IMR-90 (cell line): ENCODE data around the gene NOA1. TPM values are rescaled to one million over a fixed set of nuclear protein-coding genes. Genes with fewer than 3 reads are reported as not detected.

Experiments used
- ATAC-seq: fragments of 200-7000 bp; cut with Tn5 transposase; 2 replicates; pipeline ENCODE4 v1.9.1; 2020; ENCODE audit warnings: low read depth, mild to moderate bottlenecking, moderate library complexity
- BruUV-seq: library from RNA; stranded (reverse); fragments of 400-500 nt; replicated peaks from 2 replicates; lab custom pipeline; 2021; lab: Mats Ljungman, UMichigan
- CTCF ChIA-PET: fragments of 300-600 bp; formaldehyde crosslinking; extraction: SDS; loops from one replicate; lab custom pipeline; 2021; ENCODE audit warnings: antibody characterized with exemption; lab: Yijun Ruan, JAX
- POLR2A ChIA-PET: fragments of 300-600 bp; sonication (Branson Sonifier 250); formaldehyde crosslinking; loops from one replicate; lab custom pipeline; 2022; ENCODE audit warnings: antibody characterized with exemption; ENCODE audit not compliant: unreplicated experiment; lab: Charles Lee
- DNase-seq: peaks from one replicate; pipeline ENCODE4 v3.0.0; 2013
- H2AFZ ChIP-seq: replicated peaks from 2 replicates; pipeline ENCODE3; 2013; ENCODE audit warnings: low read length, mild to moderate bottlenecking; ENCODE audit not compliant: poor library complexity
- H2AK5ac ChIP-seq: 2 replicates; pipeline ENCODE4 v1.6.1; 2013; ENCODE audit warnings: low read depth, low read length, inconsistent platforms
- H2AK9ac ChIP-seq: replicated peaks from 2 replicates; pipeline ENCODE3; 2013; ENCODE audit warnings: mild to moderate bottlenecking, low read depth, low read length, moderate library complexity; ENCODE audit not compliant: poor library complexity
- H2BK120ac ChIP-seq: 2 replicates; pipeline ENCODE4 v1.6.1; 2013; ENCODE audit warnings: low read depth, low read length, inconsistent platforms
- H2BK15ac ChIP-seq: 3 replicates; pipeline ENCODE4 v1.6.1; 2013; ENCODE audit warnings: low read depth, low read length, inconsistent platforms
- H2BK20ac ChIP-seq: 2 replicates; pipeline ENCODE4 v1.6.1; 2013; ENCODE audit warnings: low read depth, mild to moderate bottlenecking, inconsistent platforms, low read length, moderate library complexity
- H2BK5ac ChIP-seq: 2 replicates; pipeline ENCODE4 v1.6.1; 2013; ENCODE audit warnings: mild to moderate bottlenecking, low read depth, low read length, inconsistent platforms; ENCODE audit not compliant: poor library complexity, severe bottlenecking
- H3K14ac ChIP-seq: replicated peaks from 2 replicates; pipeline ENCODE4 v1.6.1; 2013; ENCODE audit warnings: low read depth, low read length, inconsistent platforms
- H3K18ac ChIP-seq: 2 replicates; pipeline ENCODE4 v1.6.1; 2013; ENCODE audit warnings: low read depth, low read length, control low read depth
- H3K23ac ChIP-seq: 2 replicates; pipeline ENCODE4 v1.6.1; 2013; ENCODE audit warnings: low read depth, low read length, inconsistent platforms
- H3K27ac ChIP-seq: 2 replicates; pipeline ENCODE4 v1.5.1; 2013; ENCODE audit warnings: mild to moderate bottlenecking, control low read depth, low read length; ENCODE audit not compliant: insufficient read depth
- H3K27me3 ChIP-seq: 2 replicates; pipeline ENCODE4 v1.6.1; 2013; ENCODE audit warnings: low read length; ENCODE audit not compliant: control insufficient read depth, insufficient read depth
- H3K36me3 ChIP-seq: 2 replicates; pipeline ENCODE4 v1.6.1; 2013; ENCODE audit warnings: low read length, mixed read lengths; ENCODE audit not compliant: control insufficient read depth, insufficient read depth
- H3K4ac ChIP-seq: 2 replicates; pipeline ENCODE4 v1.6.1; 2013; ENCODE audit warnings: low read depth, low read length, inconsistent platforms
- H3K4me1 ChIP-seq: 2 replicates; pipeline ENCODE4 v1.6.1; 2013; ENCODE audit warnings: low read length, mixed read lengths; ENCODE audit not compliant: control insufficient read depth, insufficient read depth
- H3K4me2 ChIP-seq: 2 replicates; pipeline ENCODE4 v1.6.1; 2013; ENCODE audit warnings: low read depth, mild to moderate bottlenecking, control low read depth, low read length, moderate library complexity
- H3K4me3 ChIP-seq: 2 replicates; pipeline ENCODE4 v1.5.1; 2013; ENCODE audit warnings: low read depth, mild to moderate bottlenecking, control low read depth, low read length, moderate library complexity; ENCODE audit not compliant: insufficient read depth
- H3K56ac ChIP-seq: 2 replicates; pipeline ENCODE4 v1.6.1; 2013; ENCODE audit warnings: low read length, inconsistent platforms; ENCODE audit not compliant: insufficient read depth; ENCODE audit errors: extremely low read depth
- H3K79me1 ChIP-seq, 2 experiments: 2 replicates each; pipeline ENCODE4 v1.6.1; 2013; ENCODE audit warnings: low read length in 2 of 2, inconsistent platforms in 1 of 2, low read depth in 1 of 2
- H3K9ac ChIP-seq: 2 replicates; pipeline ENCODE4 v1.6.1; 2013; ENCODE audit warnings: low read depth, low read length, control low read depth
- H3K9me1 ChIP-seq: 2 replicates; pipeline ENCODE4 v1.6.1; 2013; ENCODE audit warnings: low read length, inconsistent platforms; ENCODE audit not compliant: insufficient read depth
- H3K9me3 ChIP-seq: 2 replicates; pipeline ENCODE4 v1.6.1; 2013; ENCODE audit warnings: low read length; ENCODE audit not compliant: control insufficient read depth, insufficient read depth
- H4K20me1 ChIP-seq: 2 replicates; pipeline ENCODE4 v1.6.1; 2013; ENCODE audit warnings: low read length, inconsistent platforms; ENCODE audit not compliant: insufficient read depth
- H4K5ac ChIP-seq: 2 replicates; pipeline ENCODE4 v1.6.1; 2013; ENCODE audit warnings: mild to moderate bottlenecking, low read depth, low read length, control low read depth
- H4K8ac ChIP-seq, 2 experiments: 2 replicates each; pipeline ENCODE4 v1.6.1; 2013; ENCODE audit warnings: low read depth in 2 of 2, low read length in 2 of 2, control low read depth in 1 of 2, inconsistent platforms in 1 of 2
- H4K91ac ChIP-seq: 2 replicates; pipeline ENCODE4 v1.6.1; 2013; ENCODE audit warnings: low read depth, low read length, inconsistent platforms; ENCODE audit not compliant: insufficient read depth
- BHLHE40 ChIP-seq: fragments of 150-350 bp; IDR thresholded peaks from 2 replicates; pipeline ENCODE4 v1.6.1; 2016; ENCODE audit warnings: mild to moderate bottlenecking, low read depth, low read length
- CEBPB ChIP-seq: IDR thresholded peaks from 2 replicates; pipeline ENCODE4 v1.6.1; 2012; ENCODE audit warnings: low read depth, low read length, improper control_type of control experiment
- CHD1 ChIP-seq: IDR thresholded peaks from 2 replicates; pipeline ENCODE4 v1.6.1; 2012; ENCODE audit warnings: low read depth, low read length, improper control_type of control experiment
- FOS ChIP-seq: fragments of 150-350 bp; IDR thresholded peaks from 2 replicates; pipeline ENCODE4 v1.6.1; 2016; ENCODE audit warnings: low read depth, low read length
- MAFK ChIP-seq: IDR thresholded peaks from 2 replicates; pipeline ENCODE4 v1.6.1; 2012; ENCODE audit warnings: low read depth, low read length, improper control_type of control experiment
- MAZ ChIP-seq: IDR thresholded peaks from 2 replicates; pipeline ENCODE4 v1.6.1; 2012; ENCODE audit warnings: low read depth, mild to moderate bottlenecking, low read length, improper control_type of control experiment, moderate library complexity, borderline replicate concordance
- MXI1 ChIP-seq: IDR thresholded peaks from 2 replicates; pipeline ENCODE4 v1.6.1; 2012; ENCODE audit warnings: low read depth, mild to moderate bottlenecking, low read length, moderate library complexity, borderline replicate concordance
- NFE2L2 ChIP-seq: fragments of 150-350 bp; IDR thresholded peaks from 2 replicates; pipeline ENCODE4 v1.6.1; 2016; ENCODE audit warnings: low read depth, mild to moderate bottlenecking, low read length
- POLR2A ChIP-seq: IDR thresholded peaks from 2 replicates; pipeline ENCODE4 v1.6.1; 2012; ENCODE audit warnings: mild to moderate bottlenecking, low read depth, low read length
- RCOR1 ChIP-seq: IDR thresholded peaks from 2 replicates; pipeline ENCODE4 v1.6.1; 2012; ENCODE audit warnings: mild to moderate bottlenecking, low read length, improper control_type of control experiment; ENCODE audit not compliant: insufficient replicate concordance
- RFX5 ChIP-seq: IDR thresholded peaks from 2 replicates; pipeline ENCODE4 v1.8.0; 2012; ENCODE audit warnings: low read depth, mild to moderate bottlenecking, low read length, moderate library complexity
- dilution Hi-C: fragments of 300-500 bp; cut with HindIII; formaldehyde crosslinking; loops from one replicate; pipeline ENCODE4 v1.14.3; 2018; ENCODE audit warnings: low sequenced_read_pairs; ENCODE audit not compliant: unreplicated experiment
- in situ Hi-C: fragments of 300-500 bp; cut with MboI; formaldehyde crosslinking; loops from 3 replicates; pipeline ENCODE4 v1.14.3; 2019; ENCODE audit warnings: low sequenced_read_pairs, inconsistent platforms, mixed read lengths
- intact Hi-C: fragments of 100-400 bp; cut with micrococcal nuclease; formaldehyde crosslinking; loops from 2 replicates; pipeline ENCODE4 v1.10.0; 2022
- polyA plus RNA-seq, 3 experiments: library from polyadenylated mRNA; depleted of rRNA; stranded (reverse); fragments of >200 nt; gene quantifications; 2 replicates each; pipeline ENCODE4 v1.2.3, GENCODE V29; 2012; ENCODE audit warnings: low replicate concordance in 1 of 3
- total RNA-seq: library from RNA; depleted of rRNA; stranded (reverse); fragments of >200 nt; gene quantifications from 2 replicates; pipeline ENCODE4 v1.2.3, GENCODE V29; 2012
- TF ChIP-seq, protein P1 (sequence below): conservative IDR thresholded peaks from 2 replicates; pipeline ENCODE4 v1.5.1; 2012; ENCODE audit warnings: mild to moderate bottlenecking, low read depth, low read length, improper control_type of control experiment
- TF ChIP-seq, protein P2 (sequence below): fragments of 150-350 bp; IDR thresholded peaks from 2 replicates; pipeline ENCODE4 v1.6.1; 2017; ENCODE audit warnings: mild to moderate bottlenecking, antibody characterized with exemption, low read length, low read depth

The NOA1 gene
- total and polyA plus RNA-seq, 2 of the 4 experiments (the other 2 are of a cell fraction): 10.4 to 10.8 TPM

DNA sequence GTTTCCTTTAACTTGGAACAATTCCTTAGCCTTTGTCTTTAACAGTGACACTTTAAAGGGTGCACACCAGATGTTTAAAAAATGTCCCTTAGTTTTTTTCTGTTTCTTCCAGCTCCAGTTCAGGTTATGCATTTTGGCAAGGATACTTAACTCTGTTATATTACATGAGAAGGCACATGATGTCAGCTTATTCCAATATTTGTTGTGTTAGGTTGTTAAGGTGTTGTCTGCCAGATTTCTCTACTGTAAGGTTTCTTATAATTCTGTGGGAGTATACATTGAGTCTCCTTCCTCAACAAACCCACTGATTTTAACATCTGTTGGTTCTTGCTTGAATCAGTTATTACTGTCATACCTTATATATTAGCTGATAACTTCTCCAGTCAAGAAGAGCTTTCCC is 36.4 kb downstream of the NOA1 start:
- peaks cover 2% of the 10 kb centered on the region; the same call in 1 of the 2 replicates for H3K4me1 ChIP-seq
- no peaks in the 10 kb centered on the region for H3K27me3 ChIP-seq
- no TSS peak for BruUV-seq
- ChIA-PET POLR2A (no interaction called here), CTCF (interaction anchor here (0.5 kb wide), 1 partner anchor 148 kb away, joined by 3 read pairs; no protein-coding TSS in a partner anchor)
- no peak overlapping the region for H3K56ac ChIP-seq
- H3K23ac ChIP-seq: no peak overlapping the region
- peaks cover 12 to 24% of the 10 kb centered on the region in 2 experiments; a peak in 2 of 4 replicates for H3K79me1 ChIP-seq
- H3K18ac ChIP-seq: no peak overlapping the region
- no peak overlapping the region for H3K9ac ChIP-seq
- no peak overlapping the region for H3K4ac ChIP-seq
- H3K9me3 ChIP-seq: no peaks in the 10 kb centered on the region
- H3K36me3 ChIP-seq: peaks cover 6% of the 10 kb centered on the region; the same call in 1 of the 2 replicates
- H4K8ac ChIP-seq: no peak overlapping the region
- in situ Hi-C loops (no loop called here), intact Hi-C loops (no loop called here), dilution Hi-C loops (no loop called here)
- H4K91ac ChIP-seq: no peak overlapping the region
- no peak overlapping the region for H2BK120ac ChIP-seq
- TF ChIP-seq BHLHE40: no peak
- TF ChIP-seq MAFK: no peak
- TF ChIP-seq, protein P1, sequence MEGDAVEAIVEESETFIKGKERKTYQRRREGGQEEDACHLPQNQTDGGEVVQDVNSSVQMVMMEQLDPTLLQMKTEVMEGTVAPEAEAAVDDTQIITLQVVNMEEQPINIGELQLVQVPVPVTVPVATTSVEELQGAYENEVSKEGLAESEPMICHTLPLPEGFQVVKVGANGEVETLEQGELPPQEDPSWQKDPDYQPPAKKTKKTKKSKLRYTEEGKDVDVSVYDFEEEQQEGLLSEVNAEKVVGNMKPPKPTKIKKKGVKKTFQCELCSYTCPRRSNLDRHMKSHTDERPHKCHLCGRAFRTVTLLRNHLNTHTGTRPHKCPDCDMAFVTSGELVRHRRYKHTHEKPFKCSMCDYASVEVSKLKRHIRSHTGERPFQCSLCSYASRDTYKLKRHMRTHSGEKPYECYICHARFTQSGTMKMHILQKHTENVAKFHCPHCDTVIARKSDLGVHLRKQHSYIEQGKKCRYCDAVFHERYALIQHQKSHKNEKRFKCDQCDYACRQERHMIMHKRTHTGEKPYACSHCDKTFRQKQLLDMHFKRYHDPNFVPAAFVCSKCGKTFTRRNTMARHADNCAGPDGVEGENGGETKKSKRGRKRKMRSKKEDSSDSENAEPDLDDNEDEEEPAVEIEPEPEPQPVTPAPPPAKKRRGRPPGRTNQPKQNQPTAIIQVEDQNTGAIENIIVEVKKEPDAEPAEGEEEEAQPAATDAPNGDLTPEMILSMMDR: no peak
- TF ChIP-seq POLR2A: no peak
- TF ChIP-seq FOS: no peak
- TF ChIP-seq RFX5: no peak
- TF ChIP-seq CEBPB: no peak
- no peak for TF ChIP-seq RCOR1
- TF ChIP-seq MXI1: no peak
- no peak for TF ChIP-seq NFE2L2
- no peak for TF ChIP-seq CHD1
- TF ChIP-seq, protein P2, sequence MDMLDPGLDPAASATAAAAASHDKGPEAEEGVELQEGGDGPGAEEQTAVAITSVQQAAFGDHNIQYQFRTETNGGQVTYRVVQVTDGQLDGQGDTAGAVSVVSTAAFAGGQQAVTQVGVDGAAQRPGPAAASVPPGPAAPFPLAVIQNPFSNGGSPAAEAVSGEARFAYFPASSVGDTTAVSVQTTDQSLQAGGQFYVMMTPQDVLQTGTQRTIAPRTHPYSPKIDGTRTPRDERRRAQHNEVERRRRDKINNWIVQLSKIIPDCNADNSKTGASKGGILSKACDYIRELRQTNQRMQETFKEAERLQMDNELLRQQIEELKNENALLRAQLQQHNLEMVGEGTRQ: no peak
- TF ChIP-seq MAZ: no peak
- no peak overlapping the region for H2BK15ac ChIP-seq
- H3K4me3 ChIP-seq: no peak overlapping the region
- ATAC-seq (no peak), DNase-seq (no peak)
- no peak overlapping the region for H2AK5ac ChIP-seq
- H3K9me1 ChIP-seq: peaks cover 3% of the 10 kb centered on the region; the same call in 1 of the 2 replicates
- no peak overlapping the region for H2BK5ac ChIP-seq
- H2BK20ac ChIP-seq: no peak overlapping the region
- no peak overlapping the region for H2AK9ac ChIP-seq
- H4K5ac ChIP-seq: no peak overlapping the region
- H3K27ac ChIP-seq: no peak overlapping the region
- no peak overlapping the region for H3K4me2 ChIP-seq
- no peak overlapping the region for H3K14ac ChIP-seq
- no peaks in the 10 kb centered on the region for H4K20me1 ChIP-seq
- H2AFZ ChIP-seq: no peak overlapping the region
